HG03521 (cell line): Measurements from ENCODE around the gene ZRANB3.
"Not testable (repeated sequence)": the region's sequence is repeated elsewhere in the genome, so short reads cannot be mapped to it uniquely, and the experiment has no call there.

Source experiments
- ATAC-seq: cut with Tn5 transposase; IDR thresholded peaks from one replicate; pipeline ENCODE4 v1.9.1; 2021; ENCODE audit warnings: mild to moderate bottlenecking, moderate library complexity; ENCODE audit not compliant: unreplicated experiment

Gene ZRANB3

GRCh38 chr2:135337071-135337470, 193.9 kb downstream of the ZRANB3 start:
- ATAC-seq = no peak

- no peak for ATAC-seq
Measured at GRCh38 chr2:135335256-135335655, 195.8 kb downstream of the ZRANB3 start.

GRCh38 chr2:135327146-135327545, 203.9 kb downstream of the ZRANB3 start:
- ATAC-seq = no peak

GRCh38 chr2:135320465-135321355, 210.3 kb downstream of the ZRANB3 start:
- no peak for ATAC-seq

- ATAC-seq = no peak
Measured at GRCh38 chr2:135318808-135319207, 212.2 kb downstream of the ZRANB3 start.

- no peak for ATAC-seq
Measured at GRCh38 chr2:135317375-135317774, 213.6 kb downstream of the ZRANB3 start.

GRCh38 chr2:135311962-135312361, 219.1 kb downstream of the ZRANB3 start:
- ATAC-seq = no peak

GRCh38 chr2:135311268-135311667, 219.8 kb downstream of the ZRANB3 start:
- ATAC-seq = no peak

GRCh38 chr2:135304694-135305093, 226.3 kb downstream of the ZRANB3 start:
- no peak for ATAC-seq

GRCh38 chr2:135299658-135300244, 231.3 kb downstream of the ZRANB3 start:
- ATAC-seq = peak; percentile 61

- ATAC-seq = no peak
Measured at GRCh38 chr2:135299165-135299564, 231.9 kb downstream of the ZRANB3 start.

GRCh38 chr2:135287121-135287520, 243.9 kb downstream of the ZRANB3 start:
- not testable (repeated sequence) for ATAC-seq

- no peak for ATAC-seq
Measured at GRCh38 chr2:135285391-135285790, 245.6 kb downstream of the ZRANB3 start.

GRCh38 chr2:135281379-135281778, 249.6 kb downstream of the ZRANB3 start:
- no peak for ATAC-seq

- ATAC-seq = no peak
Measured at GRCh38 chr2:135279209-135279608, 251.8 kb downstream of the ZRANB3 start.

- no peak for ATAC-seq
Measured at GRCh38 chr2:135276525-135276924, 254.5 kb downstream of the ZRANB3 start.

- ATAC-seq = no peak
Measured at GRCh38 chr2:135271006-135271405, 260.0 kb downstream of the ZRANB3 start.

GRCh38 chr2:135265960-135266490, 265.0 kb downstream of the ZRANB3 start:
- no peak for ATAC-seq

GRCh38 chr2:135259123-135259522, 271.9 kb downstream of the ZRANB3 start:
- no peak for ATAC-seq

- no peak for ATAC-seq
Measured at GRCh38 chr2:135258193-135258592, 272.8 kb downstream of the ZRANB3 start.

- no peak for ATAC-seq
Measured at GRCh38 chr2:135257383-135258090, 273.5 kb downstream of the ZRANB3 start.
